PC-3 (cell line): ENCODE results near the gene NKX1-1.

Experiments used
- CTCF ChIP-seq: fragments of 300-600 bp; sonication (generic); conservative IDR thresholded peaks from 2 replicates; pipeline ENCODE4 v1.5.1; 2017; ENCODE audit warnings: antibody characterized with exemption, low read depth, mild to moderate bottlenecking, low read length
- EZH2 ChIP-seq: fragments of 300-600 bp; sonication (generic); IDR thresholded peaks from one replicate; pipeline ENCODE4 v1.6.1; 2017; ENCODE audit warnings: antibody characterized with exemption, mild to moderate bottlenecking, low read length; ENCODE audit not compliant: unreplicated experiment
- EZH2phosphoT487 ChIP-seq: fragments of 300-600 bp; sonication (generic); IDR thresholded peaks from 2 replicates; pipeline ENCODE4 v1.6.1; 2018; ENCODE audit warnings: mild to moderate bottlenecking, antibody characterized with exemption, low read length, borderline replicate concordance

GRCh38 chr4:1421657-1422056 is 15.4 kb upstream of the NKX1-1 start:
- TF ChIP-seq CTCF (no peak), EZH2phosphoT487 (no peak), EZH2 (no peak)
